Heart left ventricle (tissue), 13 donors: ENCODE measurements around the gene PGD.

ENCODE experiments used
- CTCF ChIP-seq, 12 donors: fragments of 200-600 bp; sonication (generic) in 4 of 12; IDR thresholded peaks; one replicate each; pipeline versions ENCODE4 v1.5.0 to v1.8.0; 2018 to 2022; ENCODE audit warnings: antibody characterized with exemption in 12 of 12, mild to moderate bottlenecking in 5 of 12
- POLR2A ChIP-seq, 2 donors: fragments of 450-650 bp; IDR thresholded peaks; one replicate each; pipeline ENCODE4 v1.6.1; 2017; ENCODE audit warnings: antibody characterized with exemption in 2 of 2, mild to moderate bottlenecking in 2 of 2, moderate library complexity in 2 of 2
- donor health status: ischemic (EF 13 %, LVEDD 7.1; RV severe dilation, severe dysfunction).
- donor health status: DM: no; HTN: yes; CAD: no.
- donor health status: DM: no; HTN: no; CAD: no.
- donor health status: ischemic (EF 25% LVEDD 6.9; RV normal size, moderate dysfunction).
- donor health status: ischemic (EF 25% LVEDD 5.7; RV mildly dilated, moderate dysfunction).
- donor health status: ischemic (EF 35%, LVEDD 5.7; RV mildly dilated, moderate dysfunction).
- donor health status: nonischemic (EF 11% LVEDD 7.7; RV severe dilation, severe dysfunction).
- donor health status: DM: yes; HTN: yes; CAD: no.
- donor health status: PGD.
- donor health status: ischemic (EF 29% LVEDD 5.4; RV normal size, mild dysfunction).
- donor health status: nonischemic (EF 23%, LVEDD 6.1; RV moderate dilation, normal function).

GRCh38 chr1:10450836-10451235, 52.0 kb downstream of the PGD start:
- TF ChIP-seq CTCF (IDR thresholded peaks at IDR 0.05) (no peak), POLR2A (IDR thresholded peaks at IDR 0.05) (no peak)
